ENCODE measurements around the gene ZNF736. TPM values are rescaled to one million over a fixed set of nuclear protein-coding genes. Genes with fewer than 3 reads are reported as not detected.
"Not testable (repeated sequence)": the region's sequence is repeated elsewhere in the genome, so short reads cannot be mapped to it uniquely, and the experiment has no call there.

The ZNF736 gene
- total RNA-seq, 3 donors from 2014 or later = 16.3 to 32.5 (median 28.5) TPM

GRCh38 chr7:64314566-64314965 lies 805 bp downstream of the ZNF736 start:
- TF ChIP-seq, protein P1, sequence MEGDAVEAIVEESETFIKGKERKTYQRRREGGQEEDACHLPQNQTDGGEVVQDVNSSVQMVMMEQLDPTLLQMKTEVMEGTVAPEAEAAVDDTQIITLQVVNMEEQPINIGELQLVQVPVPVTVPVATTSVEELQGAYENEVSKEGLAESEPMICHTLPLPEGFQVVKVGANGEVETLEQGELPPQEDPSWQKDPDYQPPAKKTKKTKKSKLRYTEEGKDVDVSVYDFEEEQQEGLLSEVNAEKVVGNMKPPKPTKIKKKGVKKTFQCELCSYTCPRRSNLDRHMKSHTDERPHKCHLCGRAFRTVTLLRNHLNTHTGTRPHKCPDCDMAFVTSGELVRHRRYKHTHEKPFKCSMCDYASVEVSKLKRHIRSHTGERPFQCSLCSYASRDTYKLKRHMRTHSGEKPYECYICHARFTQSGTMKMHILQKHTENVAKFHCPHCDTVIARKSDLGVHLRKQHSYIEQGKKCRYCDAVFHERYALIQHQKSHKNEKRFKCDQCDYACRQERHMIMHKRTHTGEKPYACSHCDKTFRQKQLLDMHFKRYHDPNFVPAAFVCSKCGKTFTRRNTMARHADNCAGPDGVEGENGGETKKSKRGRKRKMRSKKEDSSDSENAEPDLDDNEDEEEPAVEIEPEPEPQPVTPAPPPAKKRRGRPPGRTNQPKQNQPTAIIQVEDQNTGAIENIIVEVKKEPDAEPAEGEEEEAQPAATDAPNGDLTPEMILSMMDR (IDR thresholded peaks at IDR 0.05) = no peak
- TF ChIP-seq POLR2A (IDR thresholded peaks at IDR 0.05) (no peak), POLR2AphosphoS5 (IDR thresholded peaks at IDR 0.05) (no peak)

GRCh38 chr7:64316031-64316742 lies 2.4 kb downstream of the ZNF736 start:
- intact Hi-C loops (cut with DNase I; ENCODE audit: low total_unique reads); H3K9me3 ChIP-seq; H3K27me3 ChIP-seq; H3K4me1 ChIP-seq; H3K27ac ChIP-seq; H3K36me3 ChIP-seq; DNase-seq (ENCODE audit: low spot score in 2 of 2): not testable (repeated sequence)
- H3K4me3 ChIP-seq = peak overlapping the region in 1 of 3 donors; percentile 70

More at GRCh38 chr7:64314566-64314965, 805 bp downstream of the ZNF736 start:
- Histone ChIP-seq H3K9me3 (no peaks in the 10 kb centered on the region), H3K27ac (peak overlapping the region; percentile 89 to 90), H3K36me3 (no peaks in the 10 kb centered on the region), H3K27me3 (no peaks in the 10 kb centered on the region), H3K4me1 (peaks cover 0 to 10% of the 10 kb centered on the region in 2 donors), H3K4me3 (peak overlapping the region; percentile 70 to 80 (median 79))
- DNase-seq (ENCODE audit: low spot score in 2 of 2) = no peak
- intact Hi-C loops (cut with DNase I; ENCODE audit: low total_unique reads) = no loop called here

GRCh38 chr7:64320547-64321513 lies 7.1 kb downstream of the ZNF736 start:
- Histone ChIP-seq H3K9me3 (peaks cover 0 to 13% of the 10 kb centered on the region in 2 donors), H3K36me3 (no peaks in the 10 kb centered on the region), H3K27me3 (no peaks in the 10 kb centered on the region), H3K27ac (no peak overlapping the region), H3K4me1 (no peaks in the 10 kb centered on the region), H3K4me3 (no peak overlapping the region)
- intact Hi-C loops (cut with DNase I; ENCODE audit: low total_unique reads) = no loop called here
- no peak for DNase-seq (ENCODE audit: low spot score in 2 of 2)
- TF ChIP-seq POLR2A (IDR thresholded peaks at IDR 0.05) (no peak), POLR2AphosphoS5 (IDR thresholded peaks at IDR 0.05) (no peak)
- TF ChIP-seq, protein P1 (IDR thresholded peaks at IDR 0.05) = no peak

- peaks cover 6 to 36% of the 10 kb centered on the region in 2 donors for H3K9me3 ChIP-seq
- DNase-seq (ENCODE audit: low spot score in 2 of 2); H3K4me3 ChIP-seq; H3K36me3 ChIP-seq; H3K4me1 ChIP-seq; H3K27ac ChIP-seq; H3K27me3 ChIP-seq; intact Hi-C loops (cut with DNase I; ENCODE audit: low total_unique reads): not testable (repeated sequence)
These were observed 10.4 kb downstream of the ZNF736 start for GRCh38 chr7:64324166-64324565.

DNA sequence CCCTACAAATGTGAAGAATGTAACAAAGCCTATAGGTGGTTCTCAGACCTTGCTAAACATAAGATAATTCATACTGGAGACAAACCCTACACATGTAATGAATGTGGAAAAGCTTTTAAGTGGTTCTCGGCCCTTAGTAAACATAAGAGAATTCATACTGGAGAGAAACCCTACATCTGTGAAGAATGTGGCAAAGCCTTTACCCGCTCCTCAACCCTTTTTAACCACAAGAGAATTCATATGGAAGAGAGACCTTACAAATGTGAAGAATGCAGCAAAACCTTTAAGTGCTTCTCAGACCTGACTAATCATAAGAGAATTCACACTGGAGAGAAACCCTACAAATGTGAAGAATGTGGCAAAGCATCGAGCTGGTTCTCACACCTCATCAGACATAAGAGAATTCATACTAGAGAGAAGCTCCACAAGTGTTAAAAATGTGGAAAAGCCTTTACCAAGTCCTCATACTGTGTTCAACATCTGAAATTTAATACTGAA lies 35.0 kb downstream of the ZNF736 start:
- H3K9me3 ChIP-seq = peaks cover 80 to 99% of the 10 kb centered on the region in 2 donors
- H3K4me3 ChIP-seq; DNase-seq (ENCODE audit: low spot score in 2 of 2); H3K27me3 ChIP-seq; H3K36me3 ChIP-seq; H3K4me1 ChIP-seq; H3K27ac ChIP-seq; intact Hi-C loops (cut with DNase I; ENCODE audit: low total_unique reads): not testable (repeated sequence)

DNA sequence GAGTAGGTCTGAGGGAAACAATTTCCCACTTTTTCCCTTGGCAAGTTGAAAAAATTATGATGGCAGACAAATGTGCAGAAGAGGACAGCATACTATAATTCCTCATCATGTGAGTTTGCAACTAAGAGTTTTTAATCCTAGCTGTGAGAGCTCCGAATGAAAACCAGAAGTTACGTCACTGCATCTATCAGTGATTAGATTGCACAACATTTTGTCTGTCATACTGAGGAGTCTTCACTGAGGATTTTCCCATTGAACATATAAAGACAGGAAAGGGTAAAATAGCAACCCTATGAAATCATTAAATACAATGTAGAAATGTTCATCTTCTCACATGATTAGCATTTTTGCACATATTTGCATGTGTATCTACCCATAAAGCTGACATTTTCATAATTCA lies 45.8 kb downstream of the ZNF736 start:
- peaks cover 68 to 86% of the 10 kb centered on the region in 2 donors for H3K9me3 ChIP-seq
- no peak for DNase-seq (ENCODE audit: low spot score in 2 of 2)
- intact Hi-C loops (cut with DNase I; ENCODE audit: low total_unique reads) = no loop called here

More for the DNA sequence above, 45.8 kb downstream of the ZNF736 start:
- Histone ChIP-seq H3K36me3 (no peaks in the 10 kb centered on the region), H3K4me3 (no peak overlapping the region), H3K27me3 (no peaks in the 10 kb centered on the region), H3K27ac (no peak overlapping the region), H3K4me1 (no peaks in the 10 kb centered on the region)
- TF ChIP-seq, protein P1 (IDR thresholded peaks at IDR 0.05) = no peak
- no peak for TF ChIP-seq POLR2A (IDR thresholded peaks at IDR 0.05)
- no peak for TF ChIP-seq POLR2AphosphoS5 (IDR thresholded peaks at IDR 0.05)
